GM23338 (cell line): ENCODE results near the gene ADRA2B.

Source experiments
- CREB1 ChIP-seq: fragments of 250-450 bp; sonication (Bioruptor Pico); IDR thresholded peaks from 2 replicates; pipeline ENCODE4 v1.5.0; 2020; ENCODE audit warnings: low read depth, mild to moderate bottlenecking, moderate library complexity
- EZH2 ChIP-seq: fragments of 200-600 bp; sonication (generic); IDR thresholded peaks from one replicate; pipeline ENCODE4 v1.8.0; 2017; ENCODE audit warnings: antibody characterized with exemption, mild to moderate bottlenecking, low read depth; ENCODE audit not compliant: unreplicated experiment
- EZH2phosphoT487 ChIP-seq: fragments of 200-600 bp; sonication (generic); IDR thresholded peaks from one replicate; pipeline ENCODE4 v1.8.1; 2018; ENCODE audit warnings: antibody characterized with exemption; ENCODE audit not compliant: unreplicated experiment
- JUNB ChIP-seq: IDR thresholded peaks from one replicate; pipeline ENCODE4 v1.6.1; 2016; ENCODE audit warnings: antibody characterized with exemption; ENCODE audit not compliant: unreplicated experiment
- NANOG ChIP-seq: IDR thresholded peaks from 2 replicates; pipeline ENCODE4 v1.6.1; 2016; ENCODE audit warnings: antibody characterized with exemption, borderline replicate concordance
- POLR2AphosphoS5 ChIP-seq: IDR thresholded peaks from 2 replicates; pipeline ENCODE4 v1.6.1; 2016; ENCODE audit warnings: antibody characterized with exemption, low read depth
- STAT1 ChIP-seq: IDR thresholded peaks from one replicate; pipeline ENCODE4 v1.6.1; 2016; ENCODE audit warnings: antibody characterized with exemption; ENCODE audit not compliant: unreplicated experiment
- ZNF331 ChIP-seq: fragments of 250-450 bp; sonication (Bioruptor Pico); IDR thresholded peaks from 2 replicates; pipeline ENCODE4 v1.5.0; 2020; ENCODE audit warnings: low read depth, mild to moderate bottlenecking, moderate library complexity
- TF ChIP-seq, protein P1 (sequence below), 2 experiments: fragments of 200-600 bp in 1 of 2; sonication (generic) in 1 of 2; conservative IDR thresholded peaks; 2 replicates each; pipeline versions ENCODE4 v1.5.1 to v1.6.1; 2016 to 2017; ENCODE audit warnings: antibody characterized with exemption in 2 of 2, low read depth in 2 of 2, mild to moderate bottlenecking in 2 of 2, moderate library complexity in 1 of 2
- TF ChIP-seq, protein P2 (sequence below): IDR thresholded peaks from one replicate; pipeline ENCODE4 v1.6.1; 2018; ENCODE audit warnings: antibody characterized with exemption; ENCODE audit not compliant: unreplicated experiment
- TF ChIP-seq, protein P3 (sequence below): fragments of 250-450 bp; sonication (Bioruptor Pico); IDR thresholded peaks from 2 replicates; pipeline ENCODE4 v1.5.0; 2020; ENCODE audit warnings: mild to moderate bottlenecking, moderate library complexity
- TF ChIP-seq, protein P4 (sequence below): IDR thresholded peaks from 2 replicates; pipeline ENCODE4 v1.6.1; 2016; ENCODE audit warnings: antibody characterized with exemption

DNA sequence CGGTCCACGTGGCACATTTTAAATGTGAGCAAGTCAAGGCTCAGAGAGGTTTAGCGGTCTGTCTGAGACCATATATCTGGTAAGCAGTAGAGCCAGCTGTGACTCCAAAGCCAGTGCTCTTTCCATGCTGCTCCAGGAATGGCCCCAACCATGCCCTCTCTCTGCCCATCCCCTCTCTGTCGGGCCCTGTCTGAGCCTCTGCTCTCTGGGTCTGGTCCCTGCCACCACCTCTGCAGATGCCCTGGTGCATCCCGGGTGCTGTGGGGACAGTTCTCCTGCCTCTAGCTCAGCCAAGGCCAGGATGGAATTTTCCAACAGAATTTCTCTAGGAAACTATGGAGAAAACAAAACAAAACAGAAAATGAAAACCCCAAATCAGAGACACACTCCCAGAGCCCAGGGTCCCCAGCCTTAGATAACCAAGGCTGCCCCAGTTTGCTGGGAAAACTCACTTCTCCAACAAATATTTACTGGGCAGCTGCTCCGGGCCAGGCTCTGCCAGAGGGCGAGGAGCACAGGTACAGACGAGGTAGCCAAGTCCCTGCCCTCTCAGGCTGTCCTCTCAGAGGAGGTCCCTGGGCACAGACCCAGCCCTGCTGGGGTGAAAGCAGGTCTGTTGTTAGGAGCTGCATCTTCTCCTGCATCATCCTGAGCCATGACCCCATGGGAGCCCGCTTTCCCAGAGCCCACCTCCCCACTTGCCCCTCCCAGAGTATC, 9.2 kb downstream of the ADRA2B start:
- TF ChIP-seq, protein P1, sequence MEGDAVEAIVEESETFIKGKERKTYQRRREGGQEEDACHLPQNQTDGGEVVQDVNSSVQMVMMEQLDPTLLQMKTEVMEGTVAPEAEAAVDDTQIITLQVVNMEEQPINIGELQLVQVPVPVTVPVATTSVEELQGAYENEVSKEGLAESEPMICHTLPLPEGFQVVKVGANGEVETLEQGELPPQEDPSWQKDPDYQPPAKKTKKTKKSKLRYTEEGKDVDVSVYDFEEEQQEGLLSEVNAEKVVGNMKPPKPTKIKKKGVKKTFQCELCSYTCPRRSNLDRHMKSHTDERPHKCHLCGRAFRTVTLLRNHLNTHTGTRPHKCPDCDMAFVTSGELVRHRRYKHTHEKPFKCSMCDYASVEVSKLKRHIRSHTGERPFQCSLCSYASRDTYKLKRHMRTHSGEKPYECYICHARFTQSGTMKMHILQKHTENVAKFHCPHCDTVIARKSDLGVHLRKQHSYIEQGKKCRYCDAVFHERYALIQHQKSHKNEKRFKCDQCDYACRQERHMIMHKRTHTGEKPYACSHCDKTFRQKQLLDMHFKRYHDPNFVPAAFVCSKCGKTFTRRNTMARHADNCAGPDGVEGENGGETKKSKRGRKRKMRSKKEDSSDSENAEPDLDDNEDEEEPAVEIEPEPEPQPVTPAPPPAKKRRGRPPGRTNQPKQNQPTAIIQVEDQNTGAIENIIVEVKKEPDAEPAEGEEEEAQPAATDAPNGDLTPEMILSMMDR (conservative IDR thresholded peaks at IDR 0.05; ENCODE audit: low read depth in 2 of 2), result no peak
- TF ChIP-seq POLR2AphosphoS5 (no peak), EZH2 (no peak), ZNF331 (CRISPR knock-in tag) (no peak), STAT1 (no peak), EZH2phosphoT487 (no peak), CREB1 (CRISPR knock-in tag) (no peak), NANOG (no peak), JUNB (no peak)
- TF ChIP-seq, protein P2, sequence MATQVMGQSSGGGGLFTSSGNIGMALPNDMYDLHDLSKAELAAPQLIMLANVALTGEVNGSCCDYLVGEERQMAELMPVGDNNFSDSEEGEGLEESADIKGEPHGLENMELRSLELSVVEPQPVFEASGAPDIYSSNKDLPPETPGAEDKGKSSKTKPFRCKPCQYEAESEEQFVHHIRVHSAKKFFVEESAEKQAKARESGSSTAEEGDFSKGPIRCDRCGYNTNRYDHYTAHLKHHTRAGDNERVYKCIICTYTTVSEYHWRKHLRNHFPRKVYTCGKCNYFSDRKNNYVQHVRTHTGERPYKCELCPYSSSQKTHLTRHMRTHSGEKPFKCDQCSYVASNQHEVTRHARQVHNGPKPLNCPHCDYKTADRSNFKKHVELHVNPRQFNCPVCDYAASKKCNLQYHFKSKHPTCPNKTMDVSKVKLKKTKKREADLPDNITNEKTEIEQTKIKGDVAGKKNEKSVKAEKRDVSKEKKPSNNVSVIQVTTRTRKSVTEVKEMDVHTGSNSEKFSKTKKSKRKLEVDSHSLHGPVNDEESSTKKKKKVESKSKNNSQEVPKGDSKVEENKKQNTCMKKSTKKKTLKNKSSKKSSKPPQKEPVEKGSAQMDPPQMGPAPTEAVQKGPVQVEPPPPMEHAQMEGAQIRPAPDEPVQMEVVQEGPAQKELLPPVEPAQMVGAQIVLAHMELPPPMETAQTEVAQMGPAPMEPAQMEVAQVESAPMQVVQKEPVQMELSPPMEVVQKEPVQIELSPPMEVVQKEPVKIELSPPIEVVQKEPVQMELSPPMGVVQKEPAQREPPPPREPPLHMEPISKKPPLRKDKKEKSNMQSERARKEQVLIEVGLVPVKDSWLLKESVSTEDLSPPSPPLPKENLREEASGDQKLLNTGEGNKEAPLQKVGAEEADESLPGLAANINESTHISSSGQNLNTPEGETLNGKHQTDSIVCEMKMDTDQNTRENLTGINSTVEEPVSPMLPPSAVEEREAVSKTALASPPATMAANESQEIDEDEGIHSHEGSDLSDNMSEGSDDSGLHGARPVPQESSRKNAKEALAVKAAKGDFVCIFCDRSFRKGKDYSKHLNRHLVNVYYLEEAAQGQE, result no peak
- TF ChIP-seq, protein P3, sequence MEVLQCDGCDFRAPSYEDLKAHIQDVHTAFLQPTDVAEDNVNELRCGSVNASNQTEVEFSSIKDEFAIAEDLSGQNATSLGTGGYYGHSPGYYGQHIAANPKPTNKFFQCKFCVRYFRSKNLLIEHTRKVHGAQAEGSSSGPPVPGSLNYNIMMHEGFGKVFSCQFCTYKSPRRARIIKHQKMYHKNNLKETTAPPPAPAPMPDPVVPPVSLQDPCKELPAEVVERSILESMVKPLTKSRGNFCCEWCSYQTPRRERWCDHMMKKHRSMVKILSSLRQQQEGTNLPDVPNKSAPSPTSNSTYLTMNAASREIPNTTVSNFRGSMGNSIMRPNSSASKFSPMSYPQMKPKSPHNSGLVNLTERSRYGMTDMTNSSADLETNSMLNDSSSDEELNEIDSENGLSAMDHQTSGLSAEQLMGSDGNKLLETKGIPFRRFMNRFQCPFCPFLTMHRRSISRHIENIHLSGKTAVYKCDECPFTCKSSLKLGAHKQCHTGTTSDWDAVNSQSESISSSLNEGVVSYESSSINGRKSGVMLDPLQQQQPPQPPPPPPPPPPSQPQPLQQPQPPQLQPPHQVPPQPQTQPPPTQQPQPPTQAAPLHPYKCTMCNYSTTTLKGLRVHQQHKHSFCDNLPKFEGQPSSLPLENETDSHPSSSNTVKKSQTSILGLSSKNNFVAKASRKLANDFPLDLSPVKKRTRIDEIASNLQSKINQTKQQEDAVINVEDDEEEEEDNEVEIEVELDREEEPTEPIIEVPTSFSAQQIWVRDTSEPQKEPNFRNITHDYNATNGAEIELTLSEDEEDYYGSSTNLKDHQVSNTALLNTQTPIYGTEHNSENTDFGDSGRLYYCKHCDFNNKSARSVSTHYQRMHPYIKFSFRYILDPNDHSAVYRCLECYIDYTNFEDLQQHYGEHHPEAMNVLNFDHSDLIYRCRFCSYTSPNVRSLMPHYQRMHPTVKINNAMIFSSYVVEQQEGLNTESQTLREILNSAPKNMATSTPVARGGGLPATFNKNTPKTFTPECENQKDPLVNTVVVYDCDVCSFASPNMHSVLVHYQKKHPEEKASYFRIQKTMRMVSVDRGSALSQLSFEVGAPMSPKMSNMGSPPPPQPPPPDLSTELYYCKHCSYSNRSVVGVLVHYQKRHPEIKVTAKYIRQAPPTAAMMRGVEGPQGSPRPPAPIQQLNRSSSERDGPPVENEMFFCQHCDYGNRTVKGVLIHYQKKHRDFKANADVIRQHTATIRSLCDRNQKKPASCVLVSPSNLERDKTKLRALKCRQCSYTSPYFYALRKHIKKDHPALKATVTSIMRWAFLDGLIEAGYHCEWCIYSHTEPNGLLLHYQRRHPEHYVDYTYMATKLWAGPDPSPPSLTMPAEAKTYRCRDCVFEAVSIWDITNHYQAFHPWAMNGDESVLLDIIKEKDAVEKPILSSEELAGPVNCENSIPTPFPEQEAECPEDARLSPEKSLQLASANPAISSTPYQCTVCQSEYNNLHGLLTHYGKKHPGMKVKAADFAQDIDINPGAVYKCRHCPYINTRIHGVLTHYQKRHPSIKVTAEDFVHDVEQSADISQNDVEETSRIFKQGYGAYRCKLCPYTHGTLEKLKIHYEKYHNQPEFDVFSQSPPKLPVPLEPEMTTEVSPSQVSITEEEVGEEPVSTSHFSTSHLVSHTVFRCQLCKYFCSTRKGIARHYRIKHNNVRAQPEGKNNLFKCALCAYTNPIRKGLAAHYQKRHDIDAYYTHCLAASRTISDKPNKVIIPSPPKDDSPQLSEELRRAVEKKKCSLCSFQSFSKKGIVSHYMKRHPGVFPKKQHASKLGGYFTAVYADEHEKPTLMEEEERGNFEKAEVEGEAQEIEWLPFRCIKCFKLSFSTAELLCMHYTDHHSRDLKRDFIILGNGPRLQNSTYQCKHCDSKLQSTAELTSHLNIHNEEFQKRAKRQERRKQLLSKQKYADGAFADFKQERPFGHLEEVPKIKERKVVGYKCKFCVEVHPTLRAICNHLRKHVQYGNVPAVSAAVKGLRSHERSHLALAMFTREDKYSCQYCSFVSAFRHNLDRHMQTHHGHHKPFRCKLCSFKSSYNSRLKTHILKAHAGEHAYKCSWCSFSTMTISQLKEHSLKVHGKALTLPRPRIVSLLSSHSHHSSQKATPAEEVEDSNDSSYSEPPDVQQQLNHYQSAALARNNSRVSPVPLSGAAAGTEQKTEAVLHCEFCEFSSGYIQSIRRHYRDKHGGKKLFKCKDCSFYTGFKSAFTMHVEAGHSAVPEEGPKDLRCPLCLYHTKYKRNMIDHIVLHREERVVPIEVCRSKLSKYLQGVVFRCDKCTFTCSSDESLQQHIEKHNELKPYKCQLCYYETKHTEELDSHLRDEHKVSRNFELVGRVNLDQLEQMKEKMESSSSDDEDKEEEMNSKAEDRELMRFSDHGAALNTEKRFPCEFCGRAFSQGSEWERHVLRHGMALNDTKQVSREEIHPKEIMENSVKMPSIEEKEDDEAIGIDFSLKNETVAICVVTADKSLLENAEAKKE (CRISPR knock-in tag), result no peak
- TF ChIP-seq, protein P4, sequence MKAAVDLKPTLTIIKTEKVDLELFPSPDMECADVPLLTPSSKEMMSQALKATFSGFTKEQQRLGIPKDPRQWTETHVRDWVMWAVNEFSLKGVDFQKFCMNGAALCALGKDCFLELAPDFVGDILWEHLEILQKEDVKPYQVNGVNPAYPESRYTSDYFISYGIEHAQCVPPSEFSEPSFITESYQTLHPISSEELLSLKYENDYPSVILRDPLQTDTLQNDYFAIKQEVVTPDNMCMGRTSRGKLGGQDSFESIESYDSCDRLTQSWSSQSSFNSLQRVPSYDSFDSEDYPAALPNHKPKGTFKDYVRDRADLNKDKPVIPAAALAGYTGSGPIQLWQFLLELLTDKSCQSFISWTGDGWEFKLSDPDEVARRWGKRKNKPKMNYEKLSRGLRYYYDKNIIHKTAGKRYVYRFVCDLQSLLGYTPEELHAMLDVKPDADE, result no peak
